ENCODE data around the gene ANKFY1.
"Not testable (repeated sequence)": the region's sequence is repeated elsewhere in the genome, so short reads cannot be mapped to it uniquely, and the experiment has no call there.

Gene ANKFY1

GRCh38 chr17:4215882-4216570, 47.8 kb downstream of the ANKFY1 start:
- no peak for DNase-seq

DNA sequence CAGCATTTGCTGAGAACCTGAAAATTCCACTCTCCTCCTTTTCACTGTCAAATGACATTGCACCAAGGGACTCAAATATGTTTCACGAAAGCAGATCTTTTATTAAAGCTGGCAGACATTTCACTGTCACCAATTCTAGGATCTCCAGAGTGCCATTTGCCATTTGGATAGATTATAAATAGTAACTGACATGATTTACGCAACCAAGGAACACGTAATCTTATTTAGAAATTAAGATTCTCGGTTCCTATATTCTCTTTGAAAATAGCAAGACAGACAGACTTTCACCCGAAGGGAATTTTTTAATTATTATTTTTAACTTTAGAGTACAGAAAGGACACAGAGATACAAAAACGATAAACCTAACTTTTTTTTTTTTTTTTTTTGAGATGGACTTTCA, 49.6 kb downstream of the ANKFY1 start:
- no peak for DNase-seq

DNA sequence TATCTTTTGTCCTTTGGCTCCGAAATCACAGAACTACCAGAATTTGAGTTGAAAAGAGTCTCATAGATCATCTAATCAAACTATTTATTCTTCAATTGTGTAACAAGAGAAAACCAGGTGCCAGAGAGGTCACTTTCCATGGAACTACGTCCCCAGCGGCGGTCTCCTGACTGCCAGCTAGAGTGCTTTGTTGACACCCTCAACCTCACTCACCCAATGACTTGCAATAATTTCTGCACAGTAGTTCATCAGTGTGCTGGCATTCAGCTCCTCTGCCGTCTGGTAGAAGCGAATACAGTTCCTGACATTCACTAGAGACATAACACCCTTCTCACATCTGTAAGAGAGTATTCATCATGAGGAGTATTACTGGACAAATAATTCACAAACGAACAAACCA, 54.2 kb downstream of the ANKFY1 start:
- DNase-seq: peak; percentile 49

DNA sequence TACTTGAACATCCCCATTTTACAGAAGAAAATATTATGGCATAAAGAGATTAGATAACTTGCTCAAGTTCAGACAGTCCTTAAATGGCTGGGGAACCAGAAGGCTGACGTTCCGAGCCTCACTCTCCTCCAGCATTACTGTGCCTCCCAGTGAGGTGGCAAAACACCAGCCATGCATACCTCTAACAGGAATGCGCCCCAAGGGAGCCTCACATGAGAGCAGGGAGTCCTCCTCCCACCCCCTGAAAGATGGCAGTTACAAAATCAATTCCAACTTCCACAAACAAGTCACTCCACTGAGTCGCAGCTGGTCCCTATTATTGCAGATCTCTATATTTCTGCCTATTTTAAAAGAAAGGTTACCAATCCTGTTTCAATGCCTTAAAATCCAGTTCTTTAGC, 55.5 kb downstream of the ANKFY1 start:
- peak; percentile 89 for DNase-seq

GRCh38 chr17:4206962-4207361, 56.8 kb downstream of the ANKFY1 start:
- DNase-seq: peak; percentile 40

DNA sequence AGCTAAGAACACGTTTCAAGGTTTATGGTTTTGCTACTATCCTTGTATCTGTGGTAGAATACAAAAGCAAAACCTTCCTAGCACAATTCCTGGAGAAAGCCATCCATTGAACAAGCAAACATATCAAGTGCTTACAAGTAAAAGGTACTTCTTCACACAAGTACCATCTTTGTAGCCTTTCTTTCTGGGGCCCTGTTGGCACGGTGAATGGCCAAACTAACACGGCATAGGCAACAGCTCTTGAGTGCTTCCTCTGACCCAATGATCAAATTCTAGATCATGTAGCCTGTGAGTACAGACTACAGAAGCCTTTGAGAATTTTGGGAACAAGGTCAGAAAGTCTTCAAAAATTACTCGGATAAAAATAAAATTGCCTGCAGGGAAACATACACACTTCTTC, 57.9 kb downstream of the ANKFY1 start:
- DNase-seq: no peak

- peak; percentile 33 for DNase-seq
Measured at GRCh38 chr17:4204710-4205173, 59.0 kb downstream of the ANKFY1 start.

GRCh38 chr17:4204190-4204589, 59.6 kb downstream of the ANKFY1 start:
- no peak for DNase-seq

DNA sequence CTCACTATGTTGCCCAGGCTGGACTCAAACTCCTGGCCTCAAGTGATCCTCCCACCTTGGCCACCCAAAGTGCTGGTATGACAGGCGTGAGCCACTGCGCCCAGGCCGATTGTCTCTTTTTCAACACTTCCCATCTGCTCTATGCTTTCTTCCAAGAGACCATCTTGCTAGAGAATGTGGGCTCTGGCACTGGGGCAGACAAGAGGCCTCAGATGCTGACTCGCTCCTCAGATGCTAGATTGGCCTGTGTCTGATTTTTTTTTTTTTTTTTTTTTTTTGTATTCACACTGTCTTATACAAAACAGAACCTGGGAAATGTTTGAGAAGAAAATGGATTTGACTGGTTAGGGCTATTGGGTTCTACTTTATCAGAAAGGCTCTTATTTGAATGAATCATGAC, 62.6 kb downstream of the ANKFY1 start:
- no peak for DNase-seq

DNA sequence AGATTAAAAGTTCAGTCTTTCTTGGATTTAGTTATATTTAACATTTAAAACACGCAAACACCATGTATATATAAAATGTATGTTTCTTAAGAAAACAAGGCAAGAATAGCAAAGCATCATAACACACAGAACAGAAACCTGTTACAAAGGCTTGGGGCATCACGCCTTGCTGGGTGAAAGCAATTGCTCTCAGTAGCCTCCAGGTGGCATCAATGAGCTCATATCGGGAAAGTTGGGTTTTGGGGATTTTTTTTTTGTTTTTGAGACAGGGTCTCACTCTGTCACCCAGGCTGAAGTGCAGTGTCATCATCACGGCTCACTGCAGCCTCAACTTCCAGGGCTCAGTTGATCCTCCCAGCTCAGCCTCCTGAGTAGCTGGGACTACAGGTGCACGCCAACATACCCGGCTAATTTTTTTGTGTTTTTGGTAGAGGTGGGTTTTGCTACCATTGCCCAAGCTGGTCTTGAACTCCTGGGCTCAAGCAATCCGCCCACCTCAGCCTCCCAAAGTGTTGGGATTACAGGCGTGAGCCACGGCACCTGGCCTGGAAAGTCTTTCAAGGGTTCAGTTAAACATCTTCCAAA, 63.9 kb downstream of the ANKFY1 start:
- DNase-seq: no peak

- DNase-seq: no peak
Measured at GRCh38 chr17:4198995-4199394, 64.8 kb downstream of the ANKFY1 start.

GRCh38 chr17:4195306-4195705, 68.5 kb downstream of the ANKFY1 start:
- no peak for DNase-seq

DNA sequence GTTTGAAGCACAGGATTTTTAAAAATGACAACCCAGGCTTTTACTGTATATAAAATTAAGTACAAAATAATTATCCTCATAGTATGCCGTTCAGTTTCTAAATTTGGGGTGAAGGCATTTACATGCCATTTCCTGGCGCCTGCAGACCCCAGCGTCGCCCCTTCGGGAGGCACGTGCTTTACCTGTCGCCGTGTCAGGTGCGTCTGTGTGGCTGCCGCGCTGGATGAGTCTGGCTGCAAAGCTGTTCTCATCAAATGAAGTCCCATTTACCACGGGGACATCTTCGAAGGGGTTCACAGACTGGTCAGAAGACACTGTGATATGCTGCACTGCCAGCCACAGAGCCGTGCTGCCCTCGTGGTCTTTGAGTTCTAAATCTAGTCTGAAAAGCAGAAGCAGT, 69.0 kb downstream of the ANKFY1 start:
- no peak for DNase-seq

DNA sequence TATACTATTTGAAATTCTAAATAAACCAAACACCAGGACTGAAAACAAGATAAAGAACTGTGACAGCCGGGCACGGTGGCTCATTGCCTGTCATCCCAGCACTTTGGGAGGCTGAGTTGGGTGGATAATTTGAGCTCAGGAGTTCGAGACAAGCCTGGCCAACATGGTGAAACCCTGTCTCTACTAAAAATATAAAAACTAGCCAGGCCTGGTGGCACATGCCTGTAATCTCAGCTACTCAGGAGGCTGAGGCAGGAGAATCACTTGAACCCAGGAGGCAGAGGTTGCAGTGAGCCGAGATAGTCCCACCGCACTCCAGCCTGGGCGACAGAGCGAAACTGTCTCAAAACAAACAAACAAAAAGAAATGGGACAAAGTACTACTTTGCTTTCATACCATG, 73.0 kb downstream of the ANKFY1 start:
- not testable (repeated sequence) for DNase-seq

DNA sequence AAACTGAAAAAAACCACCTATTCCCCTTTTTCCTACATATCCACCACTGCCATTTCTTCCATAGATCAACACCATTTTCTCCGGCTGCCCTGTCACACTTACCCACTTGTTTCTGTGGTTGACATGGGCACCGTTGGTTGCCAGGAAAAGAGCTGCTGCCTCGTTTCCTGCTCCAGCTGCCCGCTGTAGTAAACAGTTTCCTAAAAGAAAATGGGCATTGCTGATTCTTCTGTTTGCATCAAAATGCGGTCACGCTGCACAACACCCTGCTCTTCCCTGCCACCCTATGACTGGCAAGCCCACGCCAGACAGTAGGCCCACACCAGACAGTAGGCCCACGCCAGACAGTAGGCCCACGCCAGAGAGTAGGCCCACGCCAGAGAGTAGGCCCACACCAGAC, 74.5 kb downstream of the ANKFY1 start:
- no peak for DNase-seq

DNA sequence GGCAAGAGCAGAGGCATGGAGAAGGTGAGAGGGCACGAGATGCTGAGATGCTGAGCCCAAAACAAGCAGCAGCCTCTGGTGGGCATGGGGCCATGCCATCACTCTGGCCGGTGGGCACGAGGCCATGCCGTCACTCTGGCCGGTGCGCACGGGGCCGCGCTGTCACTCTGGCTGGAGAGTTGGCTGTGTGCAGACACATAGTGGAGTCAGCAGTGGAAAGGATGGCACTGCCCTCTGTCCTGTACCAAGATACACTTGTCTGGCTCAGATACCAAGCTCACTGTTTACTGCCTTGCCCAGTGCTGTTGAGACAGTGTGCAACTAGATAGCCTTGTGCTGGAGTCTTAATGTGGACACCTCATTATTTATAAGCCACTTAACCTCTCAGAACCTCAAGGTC, 75.7 kb downstream of the ANKFY1 start:
- no peak for DNase-seq

GRCh38 chr17:4187076-4187475, 76.7 kb downstream of the ANKFY1 start:
- DNase-seq: peak; percentile 78

- DNase-seq: no peak
Measured at GRCh38 chr17:4186357-4186881, 77.4 kb downstream of the ANKFY1 start.

DNA sequence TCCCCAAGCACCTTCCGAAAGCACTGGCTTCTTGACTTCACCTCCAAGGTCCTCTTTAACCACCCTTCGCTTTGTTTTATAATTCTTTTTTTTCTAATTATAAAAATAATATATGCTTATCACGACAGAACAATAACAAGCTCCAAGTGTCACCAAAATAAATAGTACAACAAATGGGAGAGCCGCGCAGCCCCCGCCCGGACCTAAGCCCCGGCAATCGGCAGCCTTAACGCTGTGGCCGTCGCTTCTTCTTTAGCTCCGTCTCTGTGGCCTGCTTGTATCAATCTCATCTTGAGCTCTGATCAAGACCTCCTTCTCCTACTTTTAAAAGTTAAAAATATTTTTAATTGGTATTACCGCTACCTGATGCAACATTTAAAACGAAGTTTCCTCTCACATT, 78.1 kb downstream of the ANKFY1 start:
- DNase-seq: no peak

GRCh38 chr17:4184811-4185210, 79.0 kb downstream of the ANKFY1 start:
- no peak for DNase-seq

GRCh38 chr17:4182043-4182442, 81.7 kb downstream of the ANKFY1 start:
- DNase-seq: no peak

DNA sequence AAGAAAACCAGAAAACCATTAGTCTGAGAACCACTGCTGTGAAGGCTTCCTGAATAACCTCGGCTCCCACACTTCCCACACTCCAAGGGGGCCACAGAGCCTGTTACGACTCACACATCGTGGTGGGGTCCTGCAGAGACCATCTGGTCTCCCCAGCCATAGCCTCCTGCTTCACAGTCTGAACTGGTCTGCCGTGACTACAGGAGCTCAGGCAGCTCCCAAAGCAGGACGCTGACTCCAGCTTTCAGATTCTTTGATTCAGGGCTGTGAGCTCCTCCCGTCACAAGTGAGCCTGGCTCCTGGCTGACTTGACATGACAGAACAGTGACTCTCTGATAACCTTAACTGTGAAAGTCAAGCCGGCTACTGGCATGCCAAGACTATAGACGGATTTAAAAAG, 83.0 kb downstream of the ANKFY1 start:
- DNase-seq: no peak

GRCh38 chr17:4179071-4179470, 84.7 kb downstream of the ANKFY1 start:
- no peak for DNase-seq

GRCh38 chr17:4178651-4179050, 85.1 kb downstream of the ANKFY1 start:
- no peak for DNase-seq

GRCh38 chr17:4177806-4178205, 86.0 kb downstream of the ANKFY1 start:
- no peak for DNase-seq
